ENCODE data around the gene USP24. TPM values are rescaled to one million over a fixed set of nuclear protein-coding genes. Genes with fewer than 3 reads are reported as not detected.

USP24 gene
- total and polyA plus RNA-seq, 2 donors (not counting 1 experiment from before 2014, with no cell fraction given), result 18.9 to 152 TPM

DNA sequence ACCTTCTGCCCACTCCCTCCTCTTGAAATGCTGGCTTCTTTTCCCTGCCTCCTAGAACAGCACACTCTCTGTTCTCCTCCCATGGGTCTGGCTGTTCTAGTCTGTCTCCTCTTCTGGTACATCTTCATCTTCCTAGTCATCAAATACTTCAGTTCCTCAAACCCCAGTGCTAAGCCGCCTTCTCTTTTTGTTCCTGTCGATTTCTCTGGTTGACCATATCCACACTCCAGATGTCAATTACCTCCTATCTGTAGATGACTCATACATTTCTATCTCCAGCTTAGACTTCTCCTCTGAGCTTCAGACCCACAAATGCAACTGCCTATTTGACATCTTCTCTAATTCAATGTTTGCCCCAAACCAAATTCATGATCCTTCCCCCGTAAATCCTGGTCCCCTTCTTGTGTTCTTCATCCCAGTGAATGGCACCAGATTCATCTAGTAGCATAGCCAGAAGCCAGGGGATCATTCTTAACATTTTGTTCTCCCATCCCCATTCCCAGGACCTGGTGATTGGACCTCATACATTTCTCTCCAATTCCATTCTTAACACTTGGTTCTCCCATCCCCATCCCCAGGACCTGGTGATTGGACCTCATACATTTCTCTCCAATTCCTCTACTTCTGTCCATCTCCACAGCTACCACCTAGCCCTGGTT lies 35.9 kb downstream of the USP24 start:
- Histone ChIP-seq H3K27me3 (replicated peaks in 1 of 4; ENCODE audit: control extremely low read depth in 1 of 4, control insufficient read depth in 3 of 4, insufficient read depth in 4 of 4, low read length in 3 of 4) (no peaks in the 10 kb centered on the region), H3K36me3 (replicated peaks in 1 of 2; ENCODE audit: control extremely low read depth in 1 of 2, control insufficient read depth in 1 of 2, extremely low read depth in 1 of 2, insufficient read depth in 2 of 2, low read length in 1 of 2) (peaks cover 8 to 23% of the 10 kb centered on the region in 2 experiments), H2AFZ (ENCODE audit: insufficient read depth, low read depth, low read length, poor library complexity, severe bottlenecking) (no peak overlapping the region), H3K4me1 (ENCODE audit: control insufficient read depth in 2 of 2, insufficient read depth in 2 of 2, low read length in 2 of 2) (peaks cover 0 to 7% of the 10 kb centered on the region in 2 donors), H3K79me2 (ENCODE audit: control insufficient read depth, insufficient read depth, low read length) (peaks cover 79% of the 10 kb centered on the region), H4K20me1 (ENCODE audit: control insufficient read depth, insufficient read depth, low read length, poor library complexity, severe bottlenecking) (peaks cover 70% of the 10 kb centered on the region), H3K27ac (ENCODE audit: low read length in 2 of 2) (peak overlapping the region in 1 of 2 donors; percentile 52), H3K4me3 (ENCODE audit: control extremely low read depth in 1 of 5, extremely low read depth in 1 of 5, insufficient read depth in 1 of 5, low read depth in 2 of 5, low read length in 4 of 5) (no peak overlapping the region), H3K9ac (ENCODE audit: low read length) (no peak overlapping the region), H3K4me2 (replicated peaks; ENCODE audit: low read depth, low read length, poor library complexity, severe bottlenecking) (no peak overlapping the region), H3K9me3 (ENCODE audit: control extremely low read depth in 1 of 3, control insufficient read depth in 2 of 3, insufficient read depth in 1 of 3, low read length in 2 of 3) (peaks cover 2 to 6% (median 3%) of the 10 kb centered on the region in 3 donors)
- Mint-ChIP-seq H3K4me3 (no peak overlapping the region), H3K9me3 (ENCODE audit: insufficient read depth) (peaks cover 4% of the 10 kb centered on the region), H3K27me3 (no peaks in the 10 kb centered on the region), H3K27ac (peak overlapping the region; percentile 0), H3K4me1 (peaks cover 42% of the 10 kb centered on the region)
- ChIA-PET POLR2A (interaction anchor here (1.0 kb wide), 1 partner anchor 21 kb away, joined by 3 read pairs; no protein-coding TSS in a partner anchor), CTCF (interaction anchor here (0.5 to 2.7 kb wide), 5 partner anchors 12 to 100 kb away, joined by 3 to 14 read pairs (median 3); no protein-coding TSS in a partner anchor)
- WGBS (ENCODE audit: insufficient coverage), result 88% methylated on average over 3 of the region's 3 CpGs
- ATAC-seq (ENCODE audit: low read depth) (no peak), DNase-seq (no peak)
- TF ChIP-seq EZH2 (IDR thresholded peaks at IDR 0.05; ENCODE audit: borderline replicate concordance, insufficient read depth, low read depth, low read length, poor library complexity, severe bottlenecking) (no peak), CTCF (IDR thresholded peaks at IDR 0.05) (no peak)
- intact Hi-C loops (cut with micrococcal nuclease), result loop anchor here (5.0 kb wide), 1 partner anchor 33 kb away; no protein-coding TSS in a partner anchor

- H3K4me1 ChIP-seq (ENCODE audit: control insufficient read depth in 2 of 2, insufficient read depth in 2 of 2, low read length in 2 of 2), result no peaks in the 10 kb centered on the region
- WGBS (ENCODE audit: insufficient coverage), result no CpG with 5 or more reads among the region's 3 CpGs
- Mint-ChIP-seq H3K27me3 (no peaks in the 10 kb centered on the region), H3K4me1 (peaks cover 3% of the 10 kb centered on the region), H3K4me3 (no peak overlapping the region), H3K27ac (no peak overlapping the region), H3K9me3 (ENCODE audit: insufficient read depth) (no peaks in the 10 kb centered on the region)
- H3K4me2 ChIP-seq (replicated peaks; ENCODE audit: low read depth, low read length, poor library complexity, severe bottlenecking), result no peak overlapping the region
- H3K36me3 ChIP-seq (replicated peaks in 1 of 2; ENCODE audit: control extremely low read depth in 1 of 2, control insufficient read depth in 1 of 2, extremely low read depth in 1 of 2, insufficient read depth in 2 of 2, low read length in 1 of 2), result peaks cover 8 to 67% of the 10 kb centered on the region in 2 experiments
- no peaks in the 10 kb centered on the region for H3K27me3 ChIP-seq (replicated peaks in 1 of 4; ENCODE audit: control extremely low read depth in 1 of 4, control insufficient read depth in 3 of 4, insufficient read depth in 4 of 4, low read length in 3 of 4)
- H3K9ac ChIP-seq (ENCODE audit: low read length), result no peak overlapping the region
- TF ChIP-seq EZH2 (IDR thresholded peaks at IDR 0.05; ENCODE audit: borderline replicate concordance, insufficient read depth, low read depth, low read length, poor library complexity, severe bottlenecking) (no peak), CTCF (IDR thresholded peaks at IDR 0.05) (no peak)
- intact Hi-C loops (cut with micrococcal nuclease), result no loop called here
- H4K20me1 ChIP-seq (ENCODE audit: control insufficient read depth, insufficient read depth, low read length, poor library complexity, severe bottlenecking), result peaks cover 24% of the 10 kb centered on the region
- ATAC-seq (ENCODE audit: low read depth) (no peak), DNase-seq (no peak)
- no peak overlapping the region for H3K4me3 ChIP-seq (ENCODE audit: control extremely low read depth in 1 of 5, extremely low read depth in 1 of 5, insufficient read depth in 1 of 5, low read depth in 2 of 5, low read length in 4 of 5)
- CTCF ChIA-PET, result interaction anchor here (0.5 to 4.4 kb wide), 5 partner anchors 37 to 111 kb away, joined by 3 to 26 read pairs (median 7); no protein-coding TSS in a partner anchor
- H3K27ac ChIP-seq (ENCODE audit: low read length in 2 of 2), result no peak overlapping the region
- H3K9me3 ChIP-seq (ENCODE audit: control extremely low read depth in 1 of 3, control insufficient read depth in 2 of 3, insufficient read depth in 1 of 3, low read length in 2 of 3), result no peaks in the 10 kb centered on the region
- POLR2A ChIA-PET, result no interaction called here
- no peak overlapping the region for H2AFZ ChIP-seq (ENCODE audit: insufficient read depth, low read depth, low read length, poor library complexity, severe bottlenecking)
- H3K79me2 ChIP-seq (ENCODE audit: control insufficient read depth, insufficient read depth, low read length), result peaks cover 20% of the 10 kb centered on the region
These were observed 42.5 kb downstream of the USP24 start for GRCh38 chr1:55172687-55173086.

All from B cell (primary cell).